Measurements from ENCODE around the gene MPI.

- TF ChIP-seq EZH2 (IDR thresholded peaks at IDR 0.05; ENCODE audit: insufficient read depth, poor library complexity, severe bottlenecking) (no peak), EZH2phosphoT487 (IDR thresholded peaks at IDR 0.05; ENCODE audit: insufficient read depth, low read depth) (no peak)
Observed at GRCh38 chr15:74850393-74850792, 39.4 kb upstream of the MPI start.
